Mesenchymal stem cell (in vitro differentiated cells and primary cell): ENCODE measurements around the gene ZNF248.

Source experiments
- DNase-seq: peaks from one replicate; pipeline ENCODE4 v3.0.0-alpha.2; 2013
- H2AFZ ChIP-seq: one replicate; pipeline ENCODE4 v1.6.1; 2013; ENCODE audit warnings: low read depth, mild to moderate bottlenecking, control low read depth, inconsistent platforms, low read length, moderate library complexity
- H2AK5ac ChIP-seq: 2 replicates; pipeline ENCODE4 v1.6.1; 2013; ENCODE audit warnings: low read length, moderate library complexity, mild to moderate bottlenecking, inconsistent platforms; ENCODE audit not compliant: severe bottlenecking
- H2BK120ac ChIP-seq: one replicate; pipeline ENCODE4 v1.6.1; 2013; ENCODE audit warnings: low read depth, mild to moderate bottlenecking, inconsistent platforms, low read length, moderate library complexity
- H2BK12ac ChIP-seq, 2 experiments: one replicate each; pipeline ENCODE4 v1.6.1; 2013; ENCODE audit warnings: inconsistent platforms in 2 of 2, low read length in 2 of 2, mild to moderate bottlenecking in 2 of 2, moderate library complexity in 2 of 2, control low read depth in 1 of 2
- H2BK15ac ChIP-seq: one replicate; pipeline ENCODE4 v1.6.1; 2013; ENCODE audit warnings: mild to moderate bottlenecking, low read depth, inconsistent platforms; ENCODE audit not compliant: poor library complexity, severe bottlenecking
- H2BK5ac ChIP-seq: 2 replicates; pipeline ENCODE4 v1.6.1; 2013; ENCODE audit warnings: low read depth, mild to moderate bottlenecking, low read length, control low read depth, inconsistent platforms; ENCODE audit not compliant: poor library complexity, severe bottlenecking
- H3K14ac ChIP-seq, 2 experiments: one replicate each; pipeline ENCODE4 v1.6.1; 2013; ENCODE audit warnings: inconsistent platforms in 2 of 2, low read length in 2 of 2, control low read depth in 1 of 2, mild to moderate bottlenecking in 1 of 2, moderate library complexity in 1 of 2
- H3K18ac ChIP-seq, 2 experiments: one replicate each; pipeline ENCODE4 v1.6.1; 2013; ENCODE audit warnings: inconsistent platforms in 2 of 2, low read length in 2 of 2, control low read depth in 1 of 2, low read depth in 1 of 2, mild to moderate bottlenecking in 1 of 2
- H3K23ac ChIP-seq, 2 experiments: one replicate each; pipeline ENCODE4 v1.6.1; 2013; ENCODE audit warnings: inconsistent platforms in 2 of 2, low read length in 2 of 2, mild to moderate bottlenecking in 2 of 2, moderate library complexity in 2 of 2, control low read depth in 1 of 2
- H3K27ac ChIP-seq: 2 replicates; pipeline ENCODE4 v1.5.1; 2013; ENCODE audit warnings: mild to moderate bottlenecking, moderate library complexity, low read length, control low read depth, inconsistent platforms; ENCODE audit not compliant: poor library complexity, severe bottlenecking
- H3K27me3 ChIP-seq, 2 experiments: 2 replicates each; pipeline versions ENCODE4 v1.6.1 to v1.7.0; 2013; ENCODE audit warnings: low read length in 2 of 2, mild to moderate bottlenecking in 2 of 2, moderate library complexity in 2 of 2, control low read depth in 1 of 2, inconsistent platforms in 1 of 2; ENCODE audit not compliant: control insufficient read depth in 1 of 2, insufficient read depth in 1 of 2
- H3K36me3 ChIP-seq, 2 experiments: 2 replicates each; pipeline versions ENCODE4 v1.6.1 to v1.7.0; 2013; ENCODE audit warnings: low read length in 2 of 2, control low read depth in 1 of 2, inconsistent platforms in 1 of 2, low read depth in 1 of 2, mild to moderate bottlenecking in 1 of 2; ENCODE audit not compliant: insufficient read depth in 2 of 2, control insufficient read depth in 1 of 2
- H3K4ac ChIP-seq, 2 experiments: one replicate each; pipeline ENCODE4 v1.6.1; 2013; ENCODE audit warnings: inconsistent platforms in 2 of 2, low read length in 2 of 2, mild to moderate bottlenecking in 2 of 2, moderate library complexity in 2 of 2, control low read depth in 1 of 2, low read depth in 1 of 2
- H3K4me1 ChIP-seq: 2 replicates; pipeline ENCODE4 v1.6.1; 2013; ENCODE audit warnings: low read depth, low read length, control low read depth; ENCODE audit not compliant: control insufficient read depth, insufficient read depth
- H3K4me2 ChIP-seq: 2 replicates; pipeline ENCODE4 v1.6.1; 2013; ENCODE audit warnings: low read length, mild to moderate bottlenecking, inconsistent platforms; ENCODE audit not compliant: poor library complexity, severe bottlenecking
- H3K4me3 ChIP-seq, 2 experiments: 2 replicates each; pipeline versions ENCODE4 v1.5.1 to v1.7.0; 2013; ENCODE audit warnings: low read length in 2 of 2, mild to moderate bottlenecking in 2 of 2, control low read depth in 1 of 2, low read depth in 1 of 2; ENCODE audit not compliant: insufficient read depth in 1 of 2
- H3K79me1 ChIP-seq: replicated peaks from 2 replicates; pipeline ENCODE4 v1.6.1; 2013; ENCODE audit warnings: mild to moderate bottlenecking, control low read depth, low read length, inconsistent platforms; ENCODE audit not compliant: poor library complexity, severe bottlenecking
- H3K9ac ChIP-seq: 2 replicates; pipeline ENCODE4 v1.7.0; 2013; ENCODE audit warnings: mild to moderate bottlenecking, low read length, moderate library complexity
- H3K9me3 ChIP-seq: 2 replicates; pipeline ENCODE4 v1.7.0; 2013; ENCODE audit warnings: mild to moderate bottlenecking, low read length; ENCODE audit not compliant: control insufficient read depth
- H4K8ac ChIP-seq: one replicate; pipeline ENCODE4 v1.6.1; 2013; ENCODE audit warnings: inconsistent platforms, mild to moderate bottlenecking, low read length, moderate library complexity
- H4K91ac ChIP-seq: one replicate; pipeline ENCODE4 v1.6.1; 2013; ENCODE audit warnings: mild to moderate bottlenecking, low read length, inconsistent platforms
- WGBS: methylation state at CpG from one replicate; pipeline ENCODE4 v1.1.7; 2013; ENCODE audit warnings: mixed read lengths; 5-methylcytosine and 5-hydroxymethylcytosine counted together

The ZNF248 gene

DNA sequence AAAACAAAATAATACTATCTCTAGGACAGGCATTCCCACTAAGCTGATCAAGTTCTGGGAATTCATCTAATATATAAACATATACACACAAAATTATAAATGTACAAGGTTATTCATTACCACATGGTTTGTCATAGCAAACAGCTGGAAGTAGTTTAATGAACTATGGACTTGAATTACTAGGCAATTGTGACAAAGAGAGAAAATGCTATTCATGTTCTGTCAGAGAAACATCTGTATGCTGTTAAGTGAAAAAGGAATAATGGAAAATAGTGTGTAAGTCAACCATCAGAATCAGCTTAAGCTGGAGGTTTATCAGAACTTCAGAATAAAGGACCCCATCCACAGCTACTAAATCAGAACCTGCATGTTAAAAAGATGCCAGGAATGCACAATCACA lies 2.8 kb downstream of the ZNF248 start:
- Histone ChIP-seq H3K36me3 (no peaks in the 10 kb centered on the region), H3K4me1 (no peaks in the 10 kb centered on the region), H3K27ac (no peak overlapping the region), H3K9ac (peak overlapping the region; percentile 95), H2AK5ac (no peak overlapping the region), H2BK12ac (no peak overlapping the region), H3K4me3 (peak overlapping the region in 1 of 2 experiments; percentile 89), H4K91ac (no peak overlapping the region), H3K4me2 (no peak overlapping the region), H3K4ac (no peak overlapping the region), H3K14ac (no peak overlapping the region), H3K23ac (no peak overlapping the region), H3K18ac (no peak overlapping the region), H2BK5ac (no peak overlapping the region), H3K27me3 (no peaks in the 10 kb centered on the region), H2BK120ac (no peak overlapping the region), H2AFZ (no peak overlapping the region), H2BK15ac (no peak overlapping the region), H3K79me1 (no peaks in the 10 kb centered on the region), H3K9me3 (no peaks in the 10 kb centered on the region), H4K8ac (no peak overlapping the region)
- no peak for DNase-seq

DNA sequence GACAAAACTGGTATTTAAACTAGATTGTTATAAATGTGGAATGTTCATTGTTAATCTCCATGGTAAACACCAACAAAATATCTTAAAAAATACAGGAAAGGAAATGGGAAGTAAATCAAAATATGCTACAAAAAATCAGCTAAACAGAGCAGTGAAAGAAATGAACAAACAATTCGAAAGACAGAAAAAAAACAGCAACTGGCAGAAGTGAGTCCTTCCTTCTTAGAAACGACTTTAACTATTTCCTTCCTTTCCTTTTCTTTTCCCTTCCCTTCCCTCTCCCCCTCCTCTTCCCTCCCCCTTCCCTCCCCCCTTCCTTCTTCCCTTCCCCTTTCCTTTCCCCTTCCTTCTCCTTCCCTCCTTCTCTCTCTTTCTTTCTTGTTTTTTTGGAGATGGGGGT lies 12.8 kb downstream of the ZNF248 start:
- no peak overlapping the region for H3K9ac ChIP-seq
- peaks cover 10% of the 10 kb centered on the region for H3K9me3 ChIP-seq
- H3K4me3 ChIP-seq: no peak overlapping the region
- H3K27ac ChIP-seq: no peak overlapping the region
- H3K23ac ChIP-seq: no peak overlapping the region
- no peak for DNase-seq
- H3K4me1 ChIP-seq: no peaks in the 10 kb centered on the region
- H2BK12ac ChIP-seq: no peak overlapping the region
- WGBS: 65% methylated on average over 2 of the region's 2 CpGs
- H4K8ac ChIP-seq: no peak overlapping the region
- peaks cover 1% of the 10 kb centered on the region for H3K79me1 ChIP-seq
- no peak overlapping the region for H2BK15ac ChIP-seq
- H3K27me3 ChIP-seq: no peaks in the 10 kb centered on the region
- no peak overlapping the region for H3K18ac ChIP-seq
- no peak overlapping the region for H3K4me2 ChIP-seq
- no peak overlapping the region for H3K4ac ChIP-seq
- no peak overlapping the region for H2AFZ ChIP-seq
- no peak overlapping the region for H3K14ac ChIP-seq
- no peak overlapping the region for H4K91ac ChIP-seq
- no peak overlapping the region for H2BK5ac ChIP-seq
- no peak overlapping the region for H2BK120ac ChIP-seq
- H2AK5ac ChIP-seq: no peak overlapping the region
- H3K36me3 ChIP-seq: peaks cover 0 to 22% of the 10 kb centered on the region in 2 experiments

DNA sequence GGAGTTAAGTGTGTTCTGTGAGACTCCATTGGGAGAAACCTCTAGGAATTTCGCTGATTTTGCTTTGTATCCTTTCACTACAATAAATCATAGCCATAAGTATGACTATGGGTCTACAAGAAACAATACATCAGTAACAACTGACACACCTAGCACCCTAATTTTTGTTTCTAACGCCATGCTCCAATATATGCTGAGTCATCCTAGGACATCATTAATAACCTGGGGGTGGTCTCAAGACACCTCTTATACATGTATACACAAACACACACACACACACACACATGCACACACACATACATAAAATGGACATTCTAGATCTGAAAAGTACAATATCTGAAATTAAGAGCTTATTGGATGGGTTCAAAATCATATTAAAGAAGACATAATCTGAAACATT lies 18.2 kb downstream of the ZNF248 start:
- Histone ChIP-seq H2BK12ac (no peak overlapping the region), H3K36me3 (peaks cover 7 to 52% of the 10 kb centered on the region in 2 experiments), H3K4me1 (no peaks in the 10 kb centered on the region), H3K27ac (no peak overlapping the region), H2BK5ac (no peak overlapping the region), H3K4me3 (no peak overlapping the region), H3K9me3 (peaks cover 53% of the 10 kb centered on the region), H3K9ac (no peak overlapping the region), H3K27me3 (no peaks in the 10 kb centered on the region), H3K4ac (no peak overlapping the region), H4K8ac (no peak overlapping the region), H3K79me1 (peaks cover 3% of the 10 kb centered on the region), H2BK120ac (no peak overlapping the region), H2AK5ac (no peak overlapping the region), H3K4me2 (no peak overlapping the region), H3K14ac (no peak overlapping the region), H2AFZ (no peak overlapping the region), H2BK15ac (no peak overlapping the region), H4K91ac (no peak overlapping the region), H3K23ac (no peak overlapping the region), H3K18ac (no peak overlapping the region)
- DNase-seq: no peak
- WGBS: 65% methylated on average over 2 of the region's 2 CpGs

DNA sequence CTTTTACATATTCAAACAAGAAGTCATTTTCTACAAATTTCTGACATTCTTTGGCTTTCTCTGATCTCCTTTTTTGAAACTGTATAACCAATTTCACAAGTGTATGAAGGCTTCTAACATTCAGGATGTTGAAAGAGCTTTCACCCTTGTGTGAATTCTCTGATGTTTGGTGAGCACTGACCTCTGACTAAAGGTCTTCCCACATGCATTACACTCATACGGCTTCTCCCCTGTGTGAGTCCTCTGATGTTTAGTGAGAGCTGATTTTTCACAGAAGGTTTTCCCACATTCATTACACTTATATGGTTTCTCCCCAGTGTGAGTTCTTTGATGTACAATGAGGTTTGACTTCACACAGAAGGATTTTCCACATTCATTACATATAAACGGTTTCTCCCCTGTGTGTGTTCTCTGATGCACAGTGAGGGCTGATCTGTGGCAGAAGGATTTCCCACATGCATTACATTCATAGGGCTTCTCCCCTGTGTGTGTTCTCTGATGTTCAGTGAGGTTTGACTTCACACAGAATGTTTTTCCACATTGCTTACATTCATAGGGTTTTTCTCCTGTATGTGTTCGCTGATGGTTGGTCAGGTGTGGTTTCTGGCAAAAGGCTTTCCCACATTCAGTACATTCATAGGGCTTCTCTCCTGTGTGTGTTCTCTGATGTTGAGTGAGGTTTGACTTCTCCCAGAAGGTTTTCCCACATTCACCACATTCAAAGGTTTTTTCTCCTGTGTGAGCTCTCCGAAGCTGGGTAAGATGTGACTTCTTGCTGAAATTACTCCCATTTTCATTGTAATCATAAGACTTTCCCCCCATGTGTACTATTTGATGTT lies 25.7 kb downstream of the ZNF248 start:
- H3K4me1 ChIP-seq: no peaks in the 10 kb centered on the region
- no peak overlapping the region for H2AK5ac ChIP-seq
- DNase-seq: no peak
- no peak overlapping the region for H3K9ac ChIP-seq
- peaks cover 100% of the 10 kb centered on the region for H3K9me3 ChIP-seq
- WGBS: no CpG with 5 or more reads among the region's 4 CpGs
- no peak overlapping the region for H2BK15ac ChIP-seq
- no peak overlapping the region for H3K4ac ChIP-seq
- H3K14ac ChIP-seq: no peak overlapping the region
- peak overlapping the region in 1 of 2 experiments; percentile 53 for H3K4me3 ChIP-seq
- no peak overlapping the region for H3K18ac ChIP-seq
- no peak overlapping the region for H4K8ac ChIP-seq
- H2BK120ac ChIP-seq: no peak overlapping the region
- H3K36me3 ChIP-seq: peaks cover 6 to 99% of the 10 kb centered on the region in 2 experiments
- H3K79me1 ChIP-seq: peaks cover 2% of the 10 kb centered on the region
- H2BK12ac ChIP-seq: no peak overlapping the region
- H3K27ac ChIP-seq: no peak overlapping the region
- H2BK5ac ChIP-seq: no peak overlapping the region
- no peak overlapping the region for H2AFZ ChIP-seq
- H3K23ac ChIP-seq: no peak overlapping the region
- H3K27me3 ChIP-seq: no peaks in the 10 kb centered on the region
- no peak overlapping the region for H3K4me2 ChIP-seq
- H4K91ac ChIP-seq: no peak overlapping the region
